Mammary epithelial cell (primary cell): Measurements from ENCODE around the gene NUP210.

ENCODE experiments used
- EZH2 ChIP-seq: IDR thresholded peaks from 2 replicates; pipeline ENCODE4 v1.6.1; 2012; ENCODE audit warnings: low read length, inconsistent platforms, borderline replicate concordance
- TF ChIP-seq, protein P1 (sequence below), 2 donors: IDR thresholded peaks in 1 of 2; conservative IDR thresholded peaks in 1 of 2; 2 replicates each; pipeline ENCODE4 v1.5.1; 2011 to 2012; ENCODE audit warnings: inconsistent platforms in 2 of 2, low read length in 2 of 2, mild to moderate bottlenecking in 2 of 2, control low read depth in 1 of 2, low read depth in 1 of 2; ENCODE audit not compliant: insufficient read depth in 1 of 2; ENCODE audit errors: extremely low read depth in 1 of 2

DNA sequence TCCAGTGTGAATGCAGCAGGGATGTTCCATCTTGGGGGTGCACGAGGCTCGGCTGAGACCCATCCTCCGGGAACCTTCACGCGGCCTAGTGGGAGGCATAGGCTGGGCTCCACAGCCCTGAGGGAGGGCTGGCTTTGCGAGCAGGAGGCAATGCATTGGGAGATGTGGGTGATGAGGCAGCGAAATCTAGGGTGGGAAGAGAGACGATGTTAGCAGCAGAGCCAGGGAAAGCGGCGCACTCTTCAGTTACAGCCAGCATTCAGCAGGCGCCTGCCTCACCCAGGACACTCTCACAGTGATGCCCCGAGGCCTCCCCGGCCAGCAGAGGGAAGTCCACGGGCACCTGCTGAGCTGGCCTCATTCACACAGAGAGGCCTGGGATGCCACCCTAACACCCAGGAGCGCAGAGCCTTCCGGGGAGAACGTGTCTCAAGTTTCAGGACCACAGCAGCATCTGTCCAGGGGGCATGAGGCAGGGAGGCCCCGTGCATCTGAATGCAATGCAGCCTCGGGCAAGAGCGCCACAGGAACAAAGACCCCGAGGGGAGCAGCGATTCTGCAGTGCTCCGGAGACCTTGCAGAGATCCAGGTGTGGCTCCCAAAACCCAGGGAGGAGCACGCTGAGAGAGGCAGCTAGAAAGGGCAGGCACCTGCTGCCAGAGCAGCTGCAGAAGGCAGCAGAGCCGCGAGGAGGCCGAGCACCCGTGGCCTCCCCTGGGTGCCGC lies 102.4 kb downstream of the NUP210 start:
- TF ChIP-seq, protein P1, sequence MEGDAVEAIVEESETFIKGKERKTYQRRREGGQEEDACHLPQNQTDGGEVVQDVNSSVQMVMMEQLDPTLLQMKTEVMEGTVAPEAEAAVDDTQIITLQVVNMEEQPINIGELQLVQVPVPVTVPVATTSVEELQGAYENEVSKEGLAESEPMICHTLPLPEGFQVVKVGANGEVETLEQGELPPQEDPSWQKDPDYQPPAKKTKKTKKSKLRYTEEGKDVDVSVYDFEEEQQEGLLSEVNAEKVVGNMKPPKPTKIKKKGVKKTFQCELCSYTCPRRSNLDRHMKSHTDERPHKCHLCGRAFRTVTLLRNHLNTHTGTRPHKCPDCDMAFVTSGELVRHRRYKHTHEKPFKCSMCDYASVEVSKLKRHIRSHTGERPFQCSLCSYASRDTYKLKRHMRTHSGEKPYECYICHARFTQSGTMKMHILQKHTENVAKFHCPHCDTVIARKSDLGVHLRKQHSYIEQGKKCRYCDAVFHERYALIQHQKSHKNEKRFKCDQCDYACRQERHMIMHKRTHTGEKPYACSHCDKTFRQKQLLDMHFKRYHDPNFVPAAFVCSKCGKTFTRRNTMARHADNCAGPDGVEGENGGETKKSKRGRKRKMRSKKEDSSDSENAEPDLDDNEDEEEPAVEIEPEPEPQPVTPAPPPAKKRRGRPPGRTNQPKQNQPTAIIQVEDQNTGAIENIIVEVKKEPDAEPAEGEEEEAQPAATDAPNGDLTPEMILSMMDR (conservative IDR thresholded peaks at IDR 0.05 in 1 of 2, IDR thresholded peaks at IDR 0.05 in 1 of 2; ENCODE audit: extremely low read depth in 1 of 2, insufficient read depth in 1 of 2, low read depth in 1 of 2, low read length in 2 of 2) = no peak
- no peak for TF ChIP-seq EZH2
